Adrenal gland (tissue), 5 donors: ENCODE data around the gene SDR42E1.

Source experiments
- CTCF ChIP-seq, 6 experiments: fragments of 450-650 bp in 4 of 6; fragments of 200-600 bp in 2 of 6; sonication (generic) in 1 of 6; IDR thresholded peaks; 1 replicate in 5 of 6; 2 replicates in 1 of 6; pipeline versions ENCODE4 v1.5.1 to v1.8.0; 2016 to 2021; ENCODE audit warnings: antibody characterized with exemption in 6 of 6, mild to moderate bottlenecking in 2 of 6, moderate library complexity in 1 of 6
- POLR2A ChIP-seq, 2 donors: fragments of 450-650 bp; IDR thresholded peaks; one replicate each; pipeline ENCODE4 v1.6.1; 2017; ENCODE audit warnings: antibody characterized with exemption in 2 of 2, mild to moderate bottlenecking in 2 of 2, moderate library complexity in 1 of 2
- donor health status: DM: no; HTN: no; CAD: no.

- TF ChIP-seq CTCF (IDR thresholded peaks at IDR 0.05): no peak
- TF ChIP-seq POLR2A (IDR thresholded peaks at IDR 0.05): no peak
Measured at GRCh38 chr16:82004601-82005000, 6.7 kb downstream of the SDR42E1 start.
